ENCODE results near the gene MGST1. TPM values are rescaled to one million over a fixed set of nuclear protein-coding genes. Genes with fewer than 3 reads are reported as not detected.

Gene MGST1
- total and polyA plus RNA-seq, 7 donors, result 39.6 to 407 (median 156) TPM

GRCh38 chr12:16329594-16329993, 17.9 kb upstream of the MGST1 start:
- no peak for TF ChIP-seq EP300 (IDR thresholded peaks at IDR 0.05)
- TF ChIP-seq CTCF (IDR thresholded peaks at IDR 0.05), result no peak
- no peak for TF ChIP-seq POLR2AphosphoS5 (IDR thresholded peaks at IDR 0.05)
- no peak for TF ChIP-seq POLR2A (IDR thresholded peaks at IDR 0.05)
- no peak overlapping the region for H3K4me3 ChIP-seq
- H3K9me3 ChIP-seq, result peaks cover 0 to 4% (median 0%) of the 10 kb centered on the region in 4 donors
- 58 to 84% methylated on average over 2 of the region's 2 CpGs for WGBS, 2 donors
- H3K27me3 ChIP-seq, result no peaks in the 10 kb centered on the region
- H3K4me1 ChIP-seq, result no peaks in the 10 kb centered on the region
- H3K36me3 ChIP-seq, result no peaks in the 10 kb centered on the region
- H3K27ac ChIP-seq, result no peak overlapping the region
- intact Hi-C loops (cut with DNase I), result no loop called here
- no peak for DNase-seq

- no peak overlapping the region for H3K4me3 ChIP-seq
- H3K9me3 ChIP-seq, result peaks cover 0 to 4% (median 0%) of the 10 kb centered on the region in 4 donors
- H3K27ac ChIP-seq, result no peak overlapping the region
- no peak for TF ChIP-seq POLR2AphosphoS5 (IDR thresholded peaks at IDR 0.05)
- no peak for TF ChIP-seq CTCF (IDR thresholded peaks at IDR 0.05)
- TF ChIP-seq POLR2A (IDR thresholded peaks at IDR 0.05), result no peak
- no peak for TF ChIP-seq EP300 (IDR thresholded peaks at IDR 0.05)
- intact Hi-C loops (cut with DNase I), result no loop called here
- 77 to 89% methylated on average over 4 of the region's 4 CpGs for WGBS, 2 donors
- no peaks in the 10 kb centered on the region for H3K36me3 ChIP-seq
- no peaks in the 10 kb centered on the region for H3K27me3 ChIP-seq
- DNase-seq, result no peak
- H3K4me1 ChIP-seq, result no peaks in the 10 kb centered on the region
Measured at GRCh38 chr12:16330560-16330959, 16.9 kb upstream of the MGST1 start.

GRCh38 chr12:16331998-16332397, 15.4 kb upstream of the MGST1 start:
- no peaks in the 10 kb centered on the region for H3K4me1 ChIP-seq
- DNase-seq, result no peak
- intact Hi-C loops (cut with DNase I), result no loop called here
- no peaks in the 10 kb centered on the region for H3K36me3 ChIP-seq
- no peak overlapping the region for H3K4me3 ChIP-seq
- peaks cover 0 to 4% (median 0%) of the 10 kb centered on the region in 4 donors for H3K9me3 ChIP-seq
- H3K27me3 ChIP-seq, result no peaks in the 10 kb centered on the region
- 64 to 73% methylated on average over 2 of the region's 2 CpGs for WGBS, 2 donors
- H3K27ac ChIP-seq, result no peak overlapping the region
- TF ChIP-seq CTCF (IDR thresholded peaks at IDR 0.05) (no peak), POLR2AphosphoS5 (IDR thresholded peaks at IDR 0.05) (no peak), POLR2A (IDR thresholded peaks at IDR 0.05) (no peak), EP300 (IDR thresholded peaks at IDR 0.05) (no peak)

- H3K4me3 ChIP-seq, result no peak overlapping the region
- no peaks in the 10 kb centered on the region for H3K9me3 ChIP-seq
- DNase-seq, result no peak
- WGBS, 2 donors, result 14 to 56% methylated on average over 4 of the region's 4 CpGs
- no peaks in the 10 kb centered on the region for H3K27me3 ChIP-seq
- no peaks in the 10 kb centered on the region for H3K4me1 ChIP-seq
- no peak overlapping the region for H3K27ac ChIP-seq
- TF ChIP-seq POLR2AphosphoS5 (IDR thresholded peaks at IDR 0.05) (no peak), EP300 (IDR thresholded peaks at IDR 0.05) (no peak), POLR2A (IDR thresholded peaks at IDR 0.05) (no peak), CTCF (IDR thresholded peaks at IDR 0.05) (no peak)
- intact Hi-C loops (cut with DNase I), result no loop called here
- no peaks in the 10 kb centered on the region for H3K36me3 ChIP-seq
Measured at GRCh38 chr12:16335838-16336237, 11.6 kb upstream of the MGST1 start.

- Histone ChIP-seq H3K4me3 (no peak overlapping the region), H3K27me3 (no peaks in the 10 kb centered on the region), H3K9me3 (no peaks in the 10 kb centered on the region), H3K27ac (no peak overlapping the region), H3K36me3 (no peaks in the 10 kb centered on the region), H3K4me1 (peaks cover 0 to 11% (median 0%) of the 10 kb centered on the region in 4 donors)
- TF ChIP-seq EP300 (IDR thresholded peaks at IDR 0.05) (no peak), CTCF (IDR thresholded peaks at IDR 0.05) (no peak), POLR2AphosphoS5 (IDR thresholded peaks at IDR 0.05) (no peak), POLR2A (IDR thresholded peaks at IDR 0.05) (no peak)
- intact Hi-C loops (cut with DNase I), result no loop called here
- DNase-seq, result no peak
- WGBS, 2 donors, result 23 to 68% methylated on average over 3 of the region's 3 CpGs
Measured at GRCh38 chr12:16344269-16344668, 3.2 kb upstream of the MGST1 start.

All from sigmoid colon (tissue), 7 donors.